Measurements from ENCODE around the gene TAB2.

The TAB2 gene

GRCh38 chr6:149313070-149313469 is 4.4 kb upstream of the TAB2 start:
- DNase-seq = no peak

- no peak for DNase-seq
These were observed 3.7 kb upstream of the TAB2 start for GRCh38 chr6:149313861-149314260.

GRCh38 chr6:149314325-149314905 is 3.1 kb upstream of the TAB2 start:
- no peak for DNase-seq

- no peak for DNase-seq
These were observed 1.3 kb upstream of the TAB2 start for GRCh38 chr6:149316108-149316727.

- peak; percentile 93 for DNase-seq
These were observed 520 bp upstream of the TAB2 start for GRCh38 chr6:149316740-149317643.

GRCh38 chr6:149318581-149319286 is 1.2 kb downstream of the TAB2 start:
- DNase-seq = no peak

- no peak for DNase-seq
These were observed 1.9 kb downstream of the TAB2 start for GRCh38 chr6:149319422-149319821.

GRCh38 chr6:149320016-149320415 is 2.5 kb downstream of the TAB2 start:
- peak; percentile 64 for DNase-seq

GRCh38 chr6:149320796-149321195 is 3.3 kb downstream of the TAB2 start:
- DNase-seq = no peak

GRCh38 chr6:149323353-149323752 is 5.8 kb downstream of the TAB2 start:
- DNase-seq = no peak

GRCh38 chr6:149323925-149324324 is 6.4 kb downstream of the TAB2 start:
- no peak for DNase-seq

- DNase-seq = no peak
These were observed 6.9 kb downstream of the TAB2 start for GRCh38 chr6:149324428-149324827.

GRCh38 chr6:149325648-149326236 is 8.2 kb downstream of the TAB2 start:
- no peak for DNase-seq

- no peak for DNase-seq
These were observed 10.1 kb downstream of the TAB2 start for GRCh38 chr6:149327638-149328037.

- no peak for DNase-seq
These were observed 10.6 kb downstream of the TAB2 start for GRCh38 chr6:149328083-149328482.

- DNase-seq = no peak
These were observed 12.0 kb downstream of the TAB2 start for GRCh38 chr6:149329529-149329928.

GRCh38 chr6:149330133-149330532 is 12.6 kb downstream of the TAB2 start:
- no peak for DNase-seq

GRCh38 chr6:149331043-149331807 is 13.7 kb downstream of the TAB2 start:
- DNase-seq = no peak

- no peak for DNase-seq
These were observed 14.4 kb downstream of the TAB2 start for GRCh38 chr6:149331871-149332270.

- no peak for DNase-seq
These were observed 15.2 kb downstream of the TAB2 start for GRCh38 chr6:149332602-149333265.

- DNase-seq = no peak
These were observed 15.7 kb downstream of the TAB2 start for GRCh38 chr6:149333266-149333620.

- no peak for DNase-seq
These were observed 16.7 kb downstream of the TAB2 start for GRCh38 chr6:149334201-149334600.

Data from activated CD8-positive, alpha-beta memory T cell treated with anti-CD3 and anti-CD28 coated beads, Interleukin-2, amount 50 U/mL, for 48 hours (primary cell).